ENCODE data around the gene YIPF2.
"Not testable (repeated sequence)": the region's sequence is repeated elsewhere in the genome, so short reads cannot be mapped to it uniquely, and the experiment has no call there.

YIPF2 gene

GRCh38 chr19:10877608-10878007, 50.8 kb downstream of the YIPF2 start:
- peaks cover 7 to 17% of the 10 kb centered on the region in 2 donors for H3K4me1 ChIP-seq (ENCODE audit: control insufficient read depth in 1 of 2, insufficient read depth in 2 of 2, low read length in 2 of 2)
- not testable (repeated sequence) for H3K36me3 ChIP-seq (ENCODE audit: control insufficient read depth in 1 of 2, insufficient read depth in 2 of 2, low read length in 2 of 2); H3K9me3 ChIP-seq (ENCODE audit: control insufficient read depth in 1 of 2, low read length in 2 of 2); H3K4me3 ChIP-seq (ENCODE audit: low read depth in 1 of 2, low read length in 2 of 2); H3K27ac ChIP-seq (ENCODE audit: low read depth, low read length); H3K27me3 ChIP-seq (ENCODE audit: control insufficient read depth in 1 of 2, insufficient read depth in 2 of 2, low read length in 2 of 2); H3K9ac ChIP-seq (ENCODE audit: low read depth in 1 of 2, low read length in 2 of 2)

DNA sequence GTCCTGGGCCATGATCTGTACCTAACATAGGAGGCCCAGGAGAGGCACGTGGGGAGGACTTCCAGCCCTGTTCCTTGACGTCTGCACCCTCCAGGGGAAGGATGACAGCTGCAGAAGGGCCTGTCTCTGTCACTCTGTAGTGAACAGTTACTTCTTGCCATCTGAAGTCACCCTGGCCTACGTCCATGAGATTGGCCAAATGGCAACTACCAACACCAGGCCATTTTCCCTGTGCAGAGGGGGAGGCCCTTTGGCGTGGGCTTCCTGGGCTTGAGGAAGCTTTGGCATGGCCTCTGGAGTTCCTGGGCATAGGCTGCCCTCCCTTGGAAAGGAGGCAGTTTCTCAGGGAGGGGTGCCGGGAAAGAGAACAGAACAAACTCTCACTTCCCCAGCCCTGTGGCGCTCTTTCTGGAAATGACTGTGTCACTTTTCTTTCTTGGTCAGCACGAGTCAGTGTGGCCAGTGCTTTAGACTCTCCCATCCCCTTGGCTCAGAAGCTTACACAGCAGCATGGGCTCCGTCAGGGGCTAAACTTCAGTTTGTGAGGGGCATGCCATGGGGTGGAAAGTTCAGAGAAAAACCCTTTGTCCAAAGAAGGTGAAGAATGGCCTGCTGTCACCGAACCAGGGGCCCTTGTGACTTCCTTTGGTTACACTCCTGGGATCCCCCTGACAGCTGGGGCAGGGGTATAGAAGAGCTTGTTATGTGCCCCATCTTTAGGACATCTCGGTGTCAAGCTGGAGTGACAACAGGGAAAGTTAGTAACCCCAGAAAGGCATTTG, 51.8 kb downstream of the YIPF2 start:
- Histone ChIP-seq H3K36me3 (ENCODE audit: control insufficient read depth in 1 of 2, insufficient read depth in 2 of 2, low read length in 2 of 2) (no peaks in the 10 kb centered on the region), H3K4me3 (ENCODE audit: low read depth in 1 of 2, low read length in 2 of 2) (no peak overlapping the region), H3K27me3 (ENCODE audit: control insufficient read depth in 1 of 2, insufficient read depth in 2 of 2, low read length in 2 of 2) (no peaks in the 10 kb centered on the region), H3K4me1 (ENCODE audit: control insufficient read depth in 1 of 2, insufficient read depth in 2 of 2, low read length in 2 of 2) (peaks cover 8 to 17% of the 10 kb centered on the region in 2 donors), H3K9ac (ENCODE audit: low read depth in 1 of 2, low read length in 2 of 2) (no peak overlapping the region), H3K9me3 (ENCODE audit: control insufficient read depth in 1 of 2, low read length in 2 of 2) (no peaks in the 10 kb centered on the region), H3K27ac (ENCODE audit: low read depth, low read length) (no peak overlapping the region)

DNA sequence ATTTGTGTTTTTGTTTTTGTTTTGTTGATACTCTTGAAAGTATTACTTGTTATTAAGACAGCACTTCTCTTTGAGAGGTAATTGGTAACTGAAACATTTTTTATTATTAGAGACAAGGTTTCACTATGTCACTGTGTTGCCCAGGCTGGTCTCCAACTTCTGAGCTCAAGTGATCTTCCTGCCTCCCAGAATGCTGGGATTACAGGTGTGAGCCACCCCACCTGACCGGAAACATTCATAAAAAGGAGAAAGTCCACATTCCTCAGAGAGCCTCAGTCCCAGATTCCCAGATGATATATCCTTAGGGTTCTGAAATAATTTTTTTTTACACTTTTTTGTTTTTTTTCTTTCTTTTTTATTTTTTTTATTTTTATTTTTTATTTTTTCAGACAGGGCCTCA, 54.4 kb downstream of the YIPF2 start:
- Histone ChIP-seq H3K9me3 (ENCODE audit: control insufficient read depth in 1 of 2, low read length in 2 of 2) (no peaks in the 10 kb centered on the region), H3K27me3 (ENCODE audit: control insufficient read depth in 1 of 2, insufficient read depth in 2 of 2, low read length in 2 of 2) (no peaks in the 10 kb centered on the region), H3K27ac (ENCODE audit: low read depth, low read length) (no peak overlapping the region), H3K4me3 (ENCODE audit: low read depth in 1 of 2, low read length in 2 of 2) (no peak overlapping the region), H3K36me3 (ENCODE audit: control insufficient read depth in 1 of 2, insufficient read depth in 2 of 2, low read length in 2 of 2) (no peaks in the 10 kb centered on the region), H3K4me1 (ENCODE audit: control insufficient read depth in 1 of 2, insufficient read depth in 2 of 2, low read length in 2 of 2) (peaks cover 8 to 17% of the 10 kb centered on the region in 2 donors), H3K9ac (ENCODE audit: low read depth in 1 of 2, low read length in 2 of 2) (no peak overlapping the region)

GRCh38 chr19:10872546-10873107, 55.8 kb downstream of the YIPF2 start:
- H3K27me3 ChIP-seq (ENCODE audit: control insufficient read depth in 1 of 2, insufficient read depth in 2 of 2, low read length in 2 of 2): no peaks in the 10 kb centered on the region
- no peak overlapping the region for H3K27ac ChIP-seq (ENCODE audit: low read depth, low read length)
- peaks cover 12 to 15% of the 10 kb centered on the region in 2 donors for H3K4me1 ChIP-seq (ENCODE audit: control insufficient read depth in 1 of 2, insufficient read depth in 2 of 2, low read length in 2 of 2)
- H3K36me3 ChIP-seq (ENCODE audit: control insufficient read depth in 1 of 2, insufficient read depth in 2 of 2, low read length in 2 of 2): no peaks in the 10 kb centered on the region
- no peaks in the 10 kb centered on the region for H3K9me3 ChIP-seq (ENCODE audit: control insufficient read depth in 1 of 2, low read length in 2 of 2)
- peak overlapping the region; percentile 79 to 80 for H3K9ac ChIP-seq (ENCODE audit: low read depth in 1 of 2, low read length in 2 of 2)
- H3K4me3 ChIP-seq (ENCODE audit: low read depth in 1 of 2, low read length in 2 of 2): peak overlapping the region; percentile 78 to 81
